ENCODE measurements around the gene LAMC2.
A peak's percentile ranks its signal among the peaks of the same experiment; 100 is the strongest.

LAMC2 gene

GRCh38 chr1:183179033-183179432 lies 7.0 kb upstream of the LAMC2 start:
- no peak for TF ChIP-seq CTCF (IDR thresholded peaks at IDR 0.05; ENCODE audit: insufficient read depth, low read depth, low read length, missing control alignments)
- no peak overlapping the region for H3K4me3 ChIP-seq (ENCODE audit: low read length)
- no peak for DNase-seq (ENCODE audit: low read depth)

- DNase-seq (ENCODE audit: low read depth) = peak; percentile 56
- no peak overlapping the region for H3K4me3 ChIP-seq (ENCODE audit: low read length)
- no peak for TF ChIP-seq CTCF (IDR thresholded peaks at IDR 0.05; ENCODE audit: insufficient read depth, low read depth, low read length, missing control alignments)
Measured at GRCh38 chr1:183180218-183180617, 5.8 kb upstream of the LAMC2 start.

GRCh38 chr1:183180634-183181056 lies 5.4 kb upstream of the LAMC2 start:
- no peak for TF ChIP-seq CTCF (IDR thresholded peaks at IDR 0.05; ENCODE audit: insufficient read depth, low read depth, low read length, missing control alignments)
- no peak overlapping the region for H3K4me3 ChIP-seq (ENCODE audit: low read length)
- DNase-seq (ENCODE audit: low read depth) = peak; percentile 93

GRCh38 chr1:183186841-183187240 lies 777 bp downstream of the LAMC2 start:
- peak overlapping the region; percentile 90 for H3K4me3 ChIP-seq (ENCODE audit: low read length)
- TF ChIP-seq CTCF (IDR thresholded peaks at IDR 0.05; ENCODE audit: insufficient read depth, low read depth, low read length, missing control alignments) = no peak
- DNase-seq (ENCODE audit: low read depth) = no peak

- DNase-seq (ENCODE audit: low read depth) = no peak
- H3K4me3 ChIP-seq (ENCODE audit: low read length) = peak overlapping the region; percentile 90
- no peak for TF ChIP-seq CTCF (IDR thresholded peaks at IDR 0.05; ENCODE audit: insufficient read depth, low read depth, low read length, missing control alignments)
Measured at GRCh38 chr1:183188240-183188639, 2.2 kb downstream of the LAMC2 start.

GRCh38 chr1:183191833-183192232 lies 5.8 kb downstream of the LAMC2 start:
- DNase-seq (ENCODE audit: low read depth) = peak; percentile 88
- no peak for TF ChIP-seq CTCF (IDR thresholded peaks at IDR 0.05; ENCODE audit: insufficient read depth, low read depth, low read length, missing control alignments)

GRCh38 chr1:183193963-183194525 lies 8.0 kb downstream of the LAMC2 start:
- TF ChIP-seq CTCF (IDR thresholded peaks at IDR 0.05; ENCODE audit: insufficient read depth, low read depth, low read length, missing control alignments) = no peak
- no peak for DNase-seq (ENCODE audit: low read depth)
- no peak overlapping the region for H3K4me3 ChIP-seq (ENCODE audit: low read length)

More at GRCh38 chr1:183191833-183192232, 5.8 kb downstream of the LAMC2 start:
- H3K4me3 ChIP-seq (ENCODE audit: low read length) = no peak overlapping the region

Data from epithelial cell of esophagus (primary cell).